ENCODE measurements around the gene ATP6V1B1. TPM values are rescaled to one million over a fixed set of nuclear protein-coding genes. Genes with fewer than 3 reads are reported as not detected.
A peak's percentile ranks its signal among the peaks of the same experiment; 100 is the strongest.
"Not testable (repeated sequence)": the region's sequence is repeated elsewhere in the genome, so short reads cannot be mapped to it uniquely, and the experiment has no call there.

The ATP6V1B1 gene
- polyA plus RNA-seq, 3 donors = not detected

- peaks cover 23 to 33% of the 10 kb centered on the region in 2 donors for H3K4me1 ChIP-seq (ENCODE audit: control insufficient read depth in 1 of 2, insufficient read depth in 2 of 2, low read length in 2 of 2)
- H3K27ac ChIP-seq (ENCODE audit: low read depth in 1 of 2, low read length in 2 of 2) = no peak overlapping the region
- H3K4me3 ChIP-seq (replicated peaks in 1 of 3; ENCODE audit: low read depth in 2 of 3, low read length in 3 of 3) = no peak overlapping the region
- Mint-ChIP-seq H3K4me3 (no peak overlapping the region), H3K9me3 (no peaks in the 10 kb centered on the region), H3K4me1 (peaks cover 28% of the 10 kb centered on the region), H3K36me3 (no peaks in the 10 kb centered on the region), H3K27ac (peak overlapping the region in 2 of 7 donors; percentile 48 to 76), H3K27me3 (ENCODE audit: low read depth in 3 of 3) (peaks cover 0 to 2% (median 1%) of the 10 kb centered on the region in 3 donors)
- WGBS (ENCODE audit: insufficient coverage) = 40% methylated on average over 2 of the region's 2 CpGs
- no peaks in the 10 kb centered on the region for H3K9me3 ChIP-seq (replicated peaks in 1 of 2; ENCODE audit: control insufficient read depth in 1 of 2, insufficient read depth in 1 of 2, low read length in 2 of 2)
- H4K20me1 ChIP-seq (ENCODE audit: insufficient read depth, low read length) = no peaks in the 10 kb centered on the region
- no peaks in the 10 kb centered on the region for H3K36me3 ChIP-seq (replicated peaks in 1 of 2; ENCODE audit: control insufficient read depth in 1 of 2, insufficient read depth in 2 of 2, low read length in 2 of 2)
- intact Hi-C loops (cut with micrococcal nuclease) = no loop called here
- no peak overlapping the region for H3K9ac ChIP-seq (ENCODE audit: insufficient read depth, low read length, poor library complexity, severe bottlenecking)
- TF ChIP-seq, protein P1, sequence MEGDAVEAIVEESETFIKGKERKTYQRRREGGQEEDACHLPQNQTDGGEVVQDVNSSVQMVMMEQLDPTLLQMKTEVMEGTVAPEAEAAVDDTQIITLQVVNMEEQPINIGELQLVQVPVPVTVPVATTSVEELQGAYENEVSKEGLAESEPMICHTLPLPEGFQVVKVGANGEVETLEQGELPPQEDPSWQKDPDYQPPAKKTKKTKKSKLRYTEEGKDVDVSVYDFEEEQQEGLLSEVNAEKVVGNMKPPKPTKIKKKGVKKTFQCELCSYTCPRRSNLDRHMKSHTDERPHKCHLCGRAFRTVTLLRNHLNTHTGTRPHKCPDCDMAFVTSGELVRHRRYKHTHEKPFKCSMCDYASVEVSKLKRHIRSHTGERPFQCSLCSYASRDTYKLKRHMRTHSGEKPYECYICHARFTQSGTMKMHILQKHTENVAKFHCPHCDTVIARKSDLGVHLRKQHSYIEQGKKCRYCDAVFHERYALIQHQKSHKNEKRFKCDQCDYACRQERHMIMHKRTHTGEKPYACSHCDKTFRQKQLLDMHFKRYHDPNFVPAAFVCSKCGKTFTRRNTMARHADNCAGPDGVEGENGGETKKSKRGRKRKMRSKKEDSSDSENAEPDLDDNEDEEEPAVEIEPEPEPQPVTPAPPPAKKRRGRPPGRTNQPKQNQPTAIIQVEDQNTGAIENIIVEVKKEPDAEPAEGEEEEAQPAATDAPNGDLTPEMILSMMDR (IDR thresholded peaks at IDR 0.05) = no peak
- no peak overlapping the region for H3K4me2 ChIP-seq (replicated peaks; ENCODE audit: extremely low read depth, low read length, poor library complexity, severe bottlenecking)
- no peaks in the 10 kb centered on the region for H3K27me3 ChIP-seq (ENCODE audit: control insufficient read depth in 2 of 2, insufficient read depth in 2 of 2, low read length in 2 of 2)
- H2AFZ ChIP-seq (ENCODE audit: insufficient read depth, low read depth, low read length, poor library complexity, severe bottlenecking) = peak overlapping the region; percentile 14
- peaks cover 7% of the 10 kb centered on the region for H3K79me2 ChIP-seq (ENCODE audit: insufficient read depth, low read length)
- DNase-seq = no peak
These were observed 63.7 kb downstream of the ATP6V1B1 start for GRCh38 chr2:70999362-70999761.

GRCh38 chr2:70999931-71000330 is 64.2 kb downstream of the ATP6V1B1 start:
- H3K4me3 ChIP-seq (replicated peaks in 1 of 3; ENCODE audit: low read depth in 2 of 3, low read length in 3 of 3); H3K9me3 ChIP-seq (replicated peaks in 1 of 2; ENCODE audit: control insufficient read depth in 1 of 2, insufficient read depth in 1 of 2, low read length in 2 of 2); H3K4me3 Mint-ChIP-seq; H3K36me3 ChIP-seq (replicated peaks in 1 of 2; ENCODE audit: control insufficient read depth in 1 of 2, insufficient read depth in 2 of 2, low read length in 2 of 2); H4K20me1 ChIP-seq (ENCODE audit: insufficient read depth, low read length); H3K27ac ChIP-seq (ENCODE audit: low read depth in 1 of 2, low read length in 2 of 2); H3K9ac ChIP-seq (ENCODE audit: insufficient read depth, low read length, poor library complexity, severe bottlenecking); H3K27me3 ChIP-seq (ENCODE audit: control insufficient read depth in 2 of 2, insufficient read depth in 2 of 2, low read length in 2 of 2); H3K79me2 ChIP-seq (ENCODE audit: insufficient read depth, low read length); H3K27ac Mint-ChIP-seq; H2AFZ ChIP-seq (ENCODE audit: insufficient read depth, low read depth, low read length, poor library complexity, severe bottlenecking); H3K27me3 Mint-ChIP-seq (ENCODE audit: low read depth in 3 of 3); H3K9me3 Mint-ChIP-seq; DNase-seq; H3K4me2 ChIP-seq (replicated peaks; ENCODE audit: extremely low read depth, low read length, poor library complexity, severe bottlenecking); H3K36me3 Mint-ChIP-seq: not testable (repeated sequence)
- 100% methylated on average over 4 of the region's 10 CpGs for WGBS (ENCODE audit: insufficient coverage)
- intact Hi-C loops (cut with micrococcal nuclease) = loop anchor here in 1 of 2 donors (1.0 kb wide), 1 partner anchor 35 kb away; no protein-coding TSS in a partner anchor
- peaks cover 28% of the 10 kb centered on the region for H3K4me1 Mint-ChIP-seq
- H3K4me1 ChIP-seq (ENCODE audit: control insufficient read depth in 1 of 2, insufficient read depth in 2 of 2, low read length in 2 of 2) = peaks cover 23 to 32% of the 10 kb centered on the region in 2 donors
